HG03342 (cell line): ENCODE data around the gene ZNF282.
"Not testable (repeated sequence)": the region's sequence is repeated elsewhere in the genome, so short reads cannot be mapped to it uniquely, and the experiment has no call there.

Experiments
- ATAC-seq: cut with Tn5 transposase; IDR thresholded peaks from one replicate; pipeline ENCODE4 v1.9.1; 2021; ENCODE audit warnings: mild to moderate bottlenecking, moderate library complexity; ENCODE audit not compliant: unreplicated experiment

Gene ZNF282

DNA sequence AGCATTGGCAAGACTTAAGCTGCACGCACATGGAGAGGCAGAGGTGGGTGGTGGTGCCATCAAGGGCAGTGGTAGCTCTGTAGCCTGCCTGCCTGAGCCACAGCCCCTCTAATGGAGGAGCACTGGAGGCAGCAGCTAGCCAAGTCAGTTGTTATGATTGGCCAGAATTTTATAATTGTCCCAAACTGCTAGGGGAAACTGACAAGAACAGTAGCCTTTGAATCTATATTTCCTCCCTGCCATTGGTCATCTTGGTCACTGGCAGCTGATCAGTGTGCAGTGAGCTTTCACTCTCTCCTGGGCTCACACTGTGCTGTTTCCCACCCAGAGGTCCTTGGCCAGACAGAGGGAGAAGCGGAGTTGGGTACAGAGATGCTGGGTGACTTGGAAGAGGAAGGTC lies 57.0 kb downstream of the ZNF282 start:
- ATAC-seq = no peak

DNA sequence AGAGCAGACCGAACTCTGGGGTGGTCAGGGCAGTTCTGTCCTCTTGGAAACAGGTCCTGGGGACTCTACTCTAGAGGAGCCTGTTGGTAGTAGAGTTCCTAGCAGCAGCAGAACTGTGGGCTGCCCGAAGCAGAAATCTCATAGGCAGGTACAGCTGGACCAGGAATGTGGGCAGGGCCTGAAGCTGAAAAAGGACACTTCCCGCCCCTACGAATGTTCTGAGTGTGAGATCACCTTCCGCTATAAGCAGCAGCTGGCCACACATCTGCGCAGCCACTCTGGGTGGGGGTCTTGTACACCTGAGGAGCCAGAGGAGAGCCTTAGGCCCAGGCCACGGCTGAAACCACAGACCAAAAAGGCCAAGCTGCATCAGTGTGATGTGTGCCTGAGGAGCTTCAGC lies 58.3 kb downstream of the ZNF282 start:
- no peak for ATAC-seq

DNA sequence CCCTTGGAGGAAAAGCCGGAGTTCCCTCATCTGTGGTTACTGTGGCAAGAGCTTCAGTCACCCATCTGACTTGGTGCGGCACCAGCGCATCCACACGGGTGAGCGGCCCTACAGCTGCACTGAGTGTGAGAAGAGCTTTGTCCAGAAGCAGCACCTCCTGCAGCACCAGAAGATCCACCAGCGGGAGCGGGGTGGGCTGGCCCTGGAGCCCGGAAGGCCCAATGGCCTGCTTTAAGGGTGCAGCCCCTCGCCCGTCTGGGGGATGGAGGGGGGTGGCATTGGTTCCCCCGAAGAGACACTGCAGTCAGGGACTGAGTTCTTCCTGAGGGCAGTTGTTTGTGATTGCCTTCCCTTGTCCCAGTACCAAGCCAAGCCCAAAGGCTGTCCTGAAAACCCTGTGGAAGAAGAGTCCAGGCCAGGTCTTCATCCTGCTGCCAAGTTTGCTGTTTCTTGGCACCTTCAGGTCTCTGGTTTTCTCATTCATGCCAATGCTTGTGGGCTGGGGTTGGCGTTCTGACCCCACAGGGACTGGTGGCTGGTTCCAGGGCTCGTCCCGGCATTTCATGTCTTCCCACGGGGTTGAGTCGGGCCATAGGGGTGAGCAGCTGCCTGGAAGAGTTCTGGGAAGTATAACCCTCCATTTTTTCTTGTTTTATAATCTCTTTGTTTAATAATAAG lies 59.0 kb downstream of the ZNF282 start:
- ATAC-seq = no peak

DNA sequence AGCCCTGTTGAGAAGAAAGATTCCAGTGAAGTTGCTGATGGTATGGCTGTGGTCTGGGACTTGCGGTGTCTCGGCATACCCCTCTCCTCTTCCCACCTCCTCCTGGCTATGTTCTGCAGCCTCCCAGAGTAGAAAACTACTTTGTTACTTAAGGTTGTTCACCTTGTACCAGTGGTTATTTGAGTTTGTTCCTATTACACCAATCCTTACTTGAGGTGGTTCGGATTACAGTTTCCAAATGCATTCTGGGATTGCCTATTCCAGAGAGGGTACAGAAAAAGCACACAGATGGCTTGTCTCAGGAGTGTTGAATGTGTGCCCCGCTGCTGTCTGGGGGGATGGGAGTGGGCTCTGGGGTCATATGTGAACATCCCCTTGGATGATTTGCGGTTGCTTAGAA lies 59.8 kb downstream of the ZNF282 start:
- no peak for ATAC-seq

DNA sequence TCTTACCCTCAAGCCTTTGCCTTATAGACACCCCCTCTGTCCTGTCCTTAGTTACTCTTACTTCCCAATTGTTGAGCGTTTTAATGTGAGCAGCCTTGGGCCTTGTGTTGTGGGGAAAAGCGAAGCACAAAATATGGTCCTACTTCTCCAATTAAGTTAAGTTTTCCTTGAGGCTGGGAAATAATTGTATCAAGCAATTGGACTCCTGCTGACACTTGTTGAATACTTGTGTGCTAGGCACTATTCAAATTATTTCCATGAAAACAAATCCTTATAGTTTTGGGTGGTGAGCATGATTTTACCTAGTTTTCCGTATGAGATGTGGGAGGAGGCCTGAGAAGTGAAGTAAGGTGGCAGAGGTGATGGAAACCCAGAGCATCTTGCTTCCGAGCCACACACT lies 61.2 kb downstream of the ZNF282 start:
- ATAC-seq = no peak

DNA sequence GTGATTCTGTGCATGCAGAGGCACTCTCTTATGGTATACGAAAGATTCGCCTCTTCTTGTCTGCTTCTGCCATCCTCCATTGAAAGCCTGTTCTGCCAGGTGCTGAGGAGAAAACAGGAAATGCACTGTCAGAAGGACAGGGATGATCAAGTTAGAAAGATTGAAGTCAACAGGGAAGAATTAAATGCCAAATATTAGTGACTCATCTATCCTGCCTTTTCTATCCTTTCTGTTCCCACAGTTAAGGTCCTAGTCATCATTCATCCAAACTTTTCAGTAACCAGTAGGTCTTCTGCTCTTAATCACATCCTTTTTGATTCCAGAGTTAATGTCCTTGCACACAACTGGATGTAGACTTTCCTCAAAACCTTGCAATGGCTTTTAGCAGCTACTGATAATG lies 61.8 kb downstream of the ZNF282 start:
- ATAC-seq = no peak

DNA sequence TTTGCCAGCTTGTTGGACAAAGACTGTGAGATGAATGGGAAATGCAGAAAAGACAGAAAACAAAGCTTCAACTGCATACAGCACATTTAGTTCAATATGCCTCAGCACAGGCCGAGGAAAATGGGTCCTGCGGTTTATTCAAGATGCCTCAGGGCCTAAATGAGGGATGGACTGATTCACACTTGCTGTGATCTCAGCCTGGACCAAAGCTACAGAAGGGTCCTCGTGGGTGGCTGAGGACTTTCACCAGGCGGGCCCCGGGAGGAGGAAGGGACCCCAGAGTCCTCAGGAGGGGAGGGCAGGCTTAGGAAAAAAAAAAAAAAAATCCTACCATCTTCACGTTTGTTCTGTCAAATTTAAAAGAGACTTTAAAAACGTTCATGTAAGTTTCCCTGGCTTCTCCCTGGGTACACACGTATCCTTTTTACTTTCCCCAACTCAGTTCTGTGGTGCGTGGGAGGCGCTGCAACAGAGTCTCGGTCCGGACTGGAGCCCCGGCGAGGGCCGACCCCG lies 66.0 kb downstream of the ZNF282 start:
- ATAC-seq = no peak

DNA sequence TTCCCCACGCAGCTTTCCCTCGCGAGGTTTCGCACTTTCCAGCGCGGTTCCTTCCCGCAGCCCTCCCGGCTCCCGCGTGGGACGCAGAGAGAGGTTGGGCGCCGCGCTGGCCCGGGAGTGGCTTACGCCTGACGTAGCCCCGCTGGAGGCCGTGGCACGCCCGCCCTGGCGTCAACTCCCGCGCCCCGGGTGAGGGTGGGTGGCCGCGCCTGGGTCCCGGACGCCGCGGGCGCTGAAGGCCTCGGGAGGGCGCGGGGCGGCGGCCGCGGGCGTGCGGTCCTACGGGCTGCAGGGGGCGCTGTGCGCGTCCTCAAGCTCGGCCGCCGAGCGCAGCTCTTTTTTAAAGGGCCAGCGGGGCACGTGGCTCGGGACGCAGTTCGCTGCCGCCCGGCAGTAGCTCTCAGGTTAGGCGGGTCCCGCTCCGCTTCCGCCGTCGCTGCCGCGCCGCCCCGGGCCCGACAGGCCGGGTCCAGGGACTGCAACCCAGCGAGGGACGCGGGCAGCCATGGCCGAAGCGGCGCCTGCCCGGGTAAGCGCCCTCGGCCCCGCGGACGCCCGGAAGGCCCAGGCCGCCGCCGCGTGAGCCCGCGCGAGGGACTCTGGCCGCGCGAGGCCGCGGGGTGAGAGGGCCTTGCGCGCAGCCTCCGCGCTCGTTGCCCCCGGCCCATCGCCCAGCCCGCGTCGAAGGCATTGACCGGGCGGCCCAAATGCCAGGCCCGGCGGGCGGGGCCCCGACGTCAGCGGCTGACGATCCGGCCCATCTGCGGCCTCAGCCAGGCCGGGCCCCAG lies 66.7 kb downstream of the ZNF282 start, which contains the start of gene ZNF783:
Gene ZNF783, plus strand, starts transcription at position 368 of the 789 bp plus-strand sequence. Its CDS starts 138 bp downstream, at position 506.
- ATAC-seq = peak; percentile 83

DNA sequence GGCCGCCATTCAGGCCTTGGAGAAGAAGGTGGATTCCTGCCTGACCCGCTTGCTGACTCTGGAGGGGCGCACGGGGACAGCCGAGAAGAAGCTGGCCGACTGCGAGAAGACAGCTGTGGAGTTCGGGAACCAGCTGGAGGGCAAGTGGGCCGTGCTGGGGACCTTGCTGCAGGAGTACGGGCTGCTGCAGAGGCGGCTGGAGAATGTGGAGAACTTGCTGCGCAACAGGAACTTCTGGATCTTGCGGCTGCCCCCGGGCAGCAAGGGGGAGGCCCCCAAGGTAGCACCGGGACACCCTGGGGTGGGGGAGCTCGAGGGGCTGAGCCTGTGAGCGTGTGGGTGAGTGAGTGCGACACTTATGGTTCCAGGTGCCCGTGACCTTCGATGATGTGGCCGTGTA lies 71.1 kb downstream of the ZNF282 start:
- no peak for ATAC-seq

DNA sequence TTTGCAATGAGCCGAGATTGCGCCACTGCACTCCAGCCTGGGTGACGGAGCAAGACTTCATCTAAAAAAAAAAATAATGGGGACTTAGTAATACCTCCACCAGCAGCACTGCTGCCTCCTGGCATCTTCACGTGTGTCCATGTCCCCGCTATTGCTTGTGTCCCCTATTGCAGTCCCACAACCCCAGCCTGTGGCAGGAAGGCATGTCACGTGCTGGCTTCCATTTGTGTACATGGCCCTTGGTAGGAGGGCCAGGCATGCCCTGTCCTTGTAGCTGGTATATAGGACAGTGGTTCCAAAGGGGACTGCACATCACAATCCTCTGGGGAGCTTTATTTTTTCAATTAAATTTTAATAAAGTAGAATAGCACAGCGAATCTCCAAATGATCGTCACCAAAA lies 72.4 kb downstream of the ZNF282 start:
- no peak for ATAC-seq

DNA sequence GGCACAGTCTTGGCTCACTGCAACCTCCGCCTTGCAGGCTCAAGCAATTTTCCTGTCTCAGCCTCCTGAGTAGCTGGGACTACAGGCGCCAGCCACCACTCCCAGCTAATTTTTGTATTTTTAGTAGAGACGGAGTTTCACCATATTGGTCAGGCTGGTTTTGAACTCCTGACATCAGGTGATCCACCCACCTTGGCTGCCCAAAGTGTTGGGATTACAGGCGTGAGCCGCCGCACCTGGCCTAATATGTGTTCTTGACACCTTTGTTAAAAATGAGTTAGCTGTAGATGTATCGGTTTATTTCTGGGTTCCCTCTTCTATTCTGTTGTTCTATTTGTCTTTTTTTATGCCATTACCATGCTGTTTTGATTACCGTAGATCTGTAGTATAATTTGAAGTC lies 79.1 kb downstream of the ZNF282 start:
- ATAC-seq = not testable (repeated sequence)
